Measurements from ENCODE around the gene ROR1. TPM values are rescaled to one million over a fixed set of nuclear protein-coding genes. Genes with fewer than 3 reads are reported as not detected.
"Not testable (repeated sequence)": the region's sequence is repeated elsewhere in the genome, so short reads cannot be mapped to it uniquely, and the experiment has no call there.

Gene ROR1
- total and polyA plus RNA-seq, 3 experiments from 2014 or later: not detected

- Histone ChIP-seq H3K27me3 (ENCODE audit: insufficient read depth, low read length, poor library complexity, severe bottlenecking) (no peaks in the 10 kb centered on the region), H3K27ac (ENCODE audit: low read depth, low read length) (no peak overlapping the region), H3K9me3 (ENCODE audit: low read length) (no peaks in the 10 kb centered on the region), H3K4me3 (ENCODE audit: low read length) (no peak overlapping the region), H3K4me1 (ENCODE audit: insufficient read depth, low read length) (no peaks in the 10 kb centered on the region), H3K36me3 (ENCODE audit: insufficient read depth, low read length) (no peaks in the 10 kb centered on the region)
- no peak overlapping the region for H3K4me3 Mint-ChIP-seq
- no peak overlapping the region for H3K27ac Mint-ChIP-seq
- H3K4me1 Mint-ChIP-seq: no peaks in the 10 kb centered on the region
- ChIA-PET POLR2A (no interaction called here), CTCF (no interaction called here)
- no peaks in the 10 kb centered on the region for H3K36me3 Mint-ChIP-seq
- H3K27me3 Mint-ChIP-seq: peaks cover 3 to 28% of the 10 kb centered on the region in 2 donors
- no peak for DNase-seq
- no peaks in the 10 kb centered on the region for H3K9me3 Mint-ChIP-seq
Observed at GRCh38 chr1:64215576-64215975, 441.8 kb downstream of the ROR1 start.

- POLR2A ChIA-PET: no interaction called here
- CTCF ChIA-PET: no interaction called here
- Mint-ChIP-seq H3K9me3 (no peaks in the 10 kb centered on the region), H3K4me3 (no peak overlapping the region), H3K27me3 (peaks cover 8 to 25% of the 10 kb centered on the region in 2 donors), H3K4me1 (no peaks in the 10 kb centered on the region), H3K36me3 (no peaks in the 10 kb centered on the region), H3K27ac (no peak overlapping the region)
- no peaks in the 10 kb centered on the region for H3K9me3 ChIP-seq (ENCODE audit: low read length)
- no peaks in the 10 kb centered on the region for H3K27me3 ChIP-seq (ENCODE audit: insufficient read depth, low read length, poor library complexity, severe bottlenecking)
- H3K4me3 ChIP-seq (ENCODE audit: low read length): no peak overlapping the region
- no peak overlapping the region for H3K27ac ChIP-seq (ENCODE audit: low read depth, low read length)
- H3K36me3 ChIP-seq (ENCODE audit: insufficient read depth, low read length): no peaks in the 10 kb centered on the region
- no peaks in the 10 kb centered on the region for H3K4me1 ChIP-seq (ENCODE audit: insufficient read depth, low read length)
- DNase-seq: no peak
Observed at GRCh38 chr1:64220241-64220640, 446.4 kb downstream of the ROR1 start.

GRCh38 chr1:64223329-64224151, 449.7 kb downstream of the ROR1 start:
- DNase-seq: no peak
- Histone ChIP-seq H3K9me3 (ENCODE audit: low read length) (no peaks in the 10 kb centered on the region), H3K36me3 (ENCODE audit: insufficient read depth, low read length) (no peaks in the 10 kb centered on the region), H3K4me1 (ENCODE audit: insufficient read depth, low read length) (no peaks in the 10 kb centered on the region), H3K4me3 (ENCODE audit: low read length) (no peak overlapping the region), H3K27ac (ENCODE audit: low read depth, low read length) (no peak overlapping the region), H3K27me3 (ENCODE audit: insufficient read depth, low read length, poor library complexity, severe bottlenecking) (no peaks in the 10 kb centered on the region)
- no peaks in the 10 kb centered on the region for H3K4me1 Mint-ChIP-seq
- peaks cover 8 to 17% of the 10 kb centered on the region in 2 donors for H3K27me3 Mint-ChIP-seq
- no peak overlapping the region for H3K27ac Mint-ChIP-seq
- POLR2A ChIA-PET: no interaction called here
- CTCF ChIA-PET: no interaction called here
- H3K36me3 Mint-ChIP-seq: no peaks in the 10 kb centered on the region
- no peaks in the 10 kb centered on the region for H3K9me3 Mint-ChIP-seq
- no peak overlapping the region for H3K4me3 Mint-ChIP-seq

- H3K4me3 ChIP-seq (ENCODE audit: low read length); POLR2A ChIA-PET; H3K9me3 Mint-ChIP-seq; H3K27me3 ChIP-seq (ENCODE audit: insufficient read depth, low read length, poor library complexity, severe bottlenecking); DNase-seq; CTCF ChIA-PET; H3K4me3 Mint-ChIP-seq; H3K27ac Mint-ChIP-seq; H3K27ac ChIP-seq (ENCODE audit: low read depth, low read length); H3K36me3 Mint-ChIP-seq; H3K9me3 ChIP-seq (ENCODE audit: low read length); H3K36me3 ChIP-seq (ENCODE audit: insufficient read depth, low read length); H3K4me1 ChIP-seq (ENCODE audit: insufficient read depth, low read length); H3K4me1 Mint-ChIP-seq: not testable (repeated sequence)
- H3K27me3 Mint-ChIP-seq: peaks cover 8 to 17% of the 10 kb centered on the region in 2 donors
Observed at GRCh38 chr1:64224236-64224635, 450.4 kb downstream of the ROR1 start.

- no peak overlapping the region for H3K27ac Mint-ChIP-seq
- H3K4me1 Mint-ChIP-seq: no peaks in the 10 kb centered on the region
- ChIA-PET CTCF (no interaction called here), POLR2A (no interaction called here)
- no peaks in the 10 kb centered on the region for H3K9me3 Mint-ChIP-seq
- H3K4me1 ChIP-seq (ENCODE audit: insufficient read depth, low read length): no peaks in the 10 kb centered on the region
- H3K9me3 ChIP-seq (ENCODE audit: low read length): no peaks in the 10 kb centered on the region
- H3K36me3 Mint-ChIP-seq: no peaks in the 10 kb centered on the region
- H3K27ac ChIP-seq (ENCODE audit: low read depth, low read length): no peak overlapping the region
- peaks cover 4 to 26% of the 10 kb centered on the region in 2 donors for H3K27me3 Mint-ChIP-seq
- no peak for DNase-seq
- H3K36me3 ChIP-seq (ENCODE audit: insufficient read depth, low read length): no peaks in the 10 kb centered on the region
- no peaks in the 10 kb centered on the region for H3K27me3 ChIP-seq (ENCODE audit: insufficient read depth, low read length, poor library complexity, severe bottlenecking)
- no peak overlapping the region for H3K4me3 ChIP-seq (ENCODE audit: low read length)
- no peak overlapping the region for H3K4me3 Mint-ChIP-seq
Observed at GRCh38 chr1:64228167-64228957, 454.5 kb downstream of the ROR1 start.

GRCh38 chr1:64229307-64229706, 455.5 kb downstream of the ROR1 start:
- Mint-ChIP-seq H3K36me3 (no peaks in the 10 kb centered on the region), H3K9me3 (no peaks in the 10 kb centered on the region), H3K4me1 (no peaks in the 10 kb centered on the region), H3K4me3 (no peak overlapping the region), H3K27me3 (peaks cover 2 to 34% of the 10 kb centered on the region in 2 donors), H3K27ac (no peak overlapping the region)
- H3K4me1 ChIP-seq (ENCODE audit: insufficient read depth, low read length): no peaks in the 10 kb centered on the region
- no peaks in the 10 kb centered on the region for H3K9me3 ChIP-seq (ENCODE audit: low read length)
- CTCF ChIA-PET: no interaction called here
- no peak overlapping the region for H3K4me3 ChIP-seq (ENCODE audit: low read length)
- no peaks in the 10 kb centered on the region for H3K27me3 ChIP-seq (ENCODE audit: insufficient read depth, low read length, poor library complexity, severe bottlenecking)
- no peak overlapping the region for H3K27ac ChIP-seq (ENCODE audit: low read depth, low read length)
- H3K36me3 ChIP-seq (ENCODE audit: insufficient read depth, low read length): no peaks in the 10 kb centered on the region
- POLR2A ChIA-PET: no interaction called here
- no peak for DNase-seq

Other genes with a start within 250 kb of the ROR1 start
- gene PGM1, start 180.6 kb upstream of the ROR1 start, total RNA-seq: 10 to 100 TPM; 28.3 to 29.0 TPM
- gene PGM1, start 180.6 kb upstream of the ROR1 start, polyA plus RNA-seq: 35.1 TPM

Measured in CD8-positive, alpha-beta memory T cell (primary cell).